Thymus (tissue), 11 donors: ENCODE measurements around the gene AZGP1. TPM values are rescaled to one million over a fixed set of nuclear protein-coding genes. Genes with fewer than 3 reads are reported as not detected.
"Not testable (repeated sequence)": the region's sequence is repeated elsewhere in the genome, so short reads cannot be mapped to it uniquely, and the experiment has no call there.

Experiments used
- DNase-seq, 9 donors: peaks; one replicate each; pipeline ENCODE4 v3.0.0-alpha.2; 2013; ENCODE audit warnings: low spot score in 9 of 9, low read depth in 6 of 9, missing footprints in 1 of 9
- H3K27ac ChIP-seq, 2 donors: one replicate each; pipeline ENCODE4 v1.5.1; 2013; ENCODE audit warnings: control low read depth in 1 of 2, low read depth in 1 of 2, low read length in 1 of 2, mild to moderate bottlenecking in 1 of 2, moderate library complexity in 1 of 2
- H3K27me3 ChIP-seq, 2 donors: one replicate each; pipeline ENCODE4 v1.5.1; 2013; ENCODE audit warnings: low read length in 1 of 2; ENCODE audit not compliant: control insufficient read depth in 2 of 2, insufficient read depth in 1 of 2
- H3K36me3 ChIP-seq, 2 donors: one replicate each; pipeline ENCODE4 v1.5.1; 2013; ENCODE audit warnings: low read length in 1 of 2, mild to moderate bottlenecking in 1 of 2, moderate library complexity in 1 of 2; ENCODE audit not compliant: control insufficient read depth in 2 of 2, insufficient read depth in 2 of 2
- H3K4me1 ChIP-seq, 2 donors: one replicate each; pipeline ENCODE4 v1.5.1; 2013; ENCODE audit warnings: low read length in 2 of 2; ENCODE audit not compliant: control insufficient read depth in 2 of 2, insufficient read depth in 2 of 2
- H3K4me3 ChIP-seq, 2 donors: one replicate each; pipeline ENCODE4 v1.5.1; 2013; ENCODE audit warnings: low read length in 2 of 2, control low read depth in 1 of 2, mild to moderate bottlenecking in 1 of 2
- H3K9me3 ChIP-seq, 2 donors: one replicate each; pipeline ENCODE4 v1.5.1; 2013; ENCODE audit warnings: low read length in 1 of 2, mild to moderate bottlenecking in 1 of 2; ENCODE audit not compliant: control insufficient read depth in 2 of 2, insufficient read depth in 1 of 2
- WGBS: extraction: QIAGEN DNeasy Blood & Tissue Kit; methylation state at CpG from one replicate; pipeline ENCODE4 v1.1.7; 2013; 5-methylcytosine and 5-hydroxymethylcytosine counted together
- polyA plus RNA-seq: library from polyadenylated mRNA; stranded (reverse); fragments of 200-250 nt; gene quantifications from one replicate; pipeline ENCODE4 v1.2.3, GENCODE V29; 2013
- total RNA-seq: library from RNA; stranded (reverse); fragments of 120-200 nt; gene quantifications from one replicate; pipeline ENCODE4 v1.2.4, GENCODE V29; 2013
- donor health status: healthy.

The AZGP1 gene
- total and polyA plus RNA-seq, 2 donors, result 0.76 to 4.7 TPM

GRCh38 chr7:99971242-99971641, 4.6 kb downstream of the AZGP1 start:
- H3K4me3 ChIP-seq, result no peak overlapping the region
- no peaks in the 10 kb centered on the region for H3K9me3 ChIP-seq
- 90% methylated on average over 4 of the region's 4 CpGs for WGBS
- no peak overlapping the region for H3K27ac ChIP-seq
- DNase-seq, result no peak
- H3K4me1 ChIP-seq, result no peaks in the 10 kb centered on the region
- H3K36me3 ChIP-seq, result no peaks in the 10 kb centered on the region
- peaks cover 0 to 5% of the 10 kb centered on the region in 2 donors for H3K27me3 ChIP-seq

- not testable (repeated sequence) for H3K27ac ChIP-seq, H3K9me3 ChIP-seq, H3K4me3 ChIP-seq, H3K36me3 ChIP-seq, DNase-seq, H3K27me3 ChIP-seq, H3K4me1 ChIP-seq
- 39% methylated on average over 1 of the region's 1 CpG for WGBS
Observed at GRCh38 chr7:99969813-99970212, 6.0 kb downstream of the AZGP1 start.

- Histone ChIP-seq H3K36me3 (no peaks in the 10 kb centered on the region), H3K27me3 (peaks cover 0 to 5% of the 10 kb centered on the region in 2 donors), H3K9me3 (no peaks in the 10 kb centered on the region), H3K4me1 (no peaks in the 10 kb centered on the region), H3K27ac (no peak overlapping the region), H3K4me3 (no peak overlapping the region)
- WGBS, result 94% methylated on average over 3 of the region's 3 CpGs
- DNase-seq, result no peak
Observed at GRCh38 chr7:99969298-99969697, 6.5 kb downstream of the AZGP1 start.

- no peak overlapping the region for H3K4me3 ChIP-seq
- 79% methylated on average over 9 of the region's 9 CpGs for WGBS
- H3K36me3 ChIP-seq, result no peaks in the 10 kb centered on the region
- no peak for DNase-seq
- peaks cover 2 to 16% of the 10 kb centered on the region in 2 donors for H3K27me3 ChIP-seq
- H3K4me1 ChIP-seq, result no peaks in the 10 kb centered on the region
- H3K27ac ChIP-seq, result no peak overlapping the region
- H3K9me3 ChIP-seq, result no peaks in the 10 kb centered on the region
Observed at GRCh38 chr7:99958564-99959227, 17.1 kb downstream of the AZGP1 start.

GRCh38 chr7:99955247-99955646, 20.6 kb downstream of the AZGP1 start:
- no peaks in the 10 kb centered on the region for H3K4me1 ChIP-seq
- H3K36me3 ChIP-seq, result no peaks in the 10 kb centered on the region
- peaks cover 2 to 5% of the 10 kb centered on the region in 2 donors for H3K27me3 ChIP-seq
- H3K27ac ChIP-seq, result no peak overlapping the region
- 95% methylated on average over 6 of the region's 6 CpGs for WGBS
- no peak for DNase-seq
- H3K9me3 ChIP-seq, result no peaks in the 10 kb centered on the region
- no peak overlapping the region for H3K4me3 ChIP-seq

- 95% methylated on average over 7 of the region's 7 CpGs for WGBS
- H3K27me3 ChIP-seq, H3K4me3 ChIP-seq, H3K4me1 ChIP-seq, H3K36me3 ChIP-seq, H3K9me3 ChIP-seq, H3K27ac ChIP-seq, DNase-seq: not testable (repeated sequence)
Observed at GRCh38 chr7:99954643-99955042, 21.2 kb downstream of the AZGP1 start.

GRCh38 chr7:99953649-99954048, 22.2 kb downstream of the AZGP1 start:
- Histone ChIP-seq H3K4me3 (no peak overlapping the region), H3K4me1 (no peaks in the 10 kb centered on the region), H3K27ac (no peak overlapping the region), H3K27me3 (peaks cover 0 to 2% of the 10 kb centered on the region in 2 donors), H3K9me3 (no peaks in the 10 kb centered on the region), H3K36me3 (no peaks in the 10 kb centered on the region)
- WGBS, result 85% methylated on average over 3 of the region's 3 CpGs
- DNase-seq, result no peak

- 89% methylated on average over 4 of the region's 4 CpGs for WGBS
- H3K9me3 ChIP-seq, DNase-seq, H3K36me3 ChIP-seq, H3K27me3 ChIP-seq, H3K4me3 ChIP-seq, H3K4me1 ChIP-seq, H3K27ac ChIP-seq: not testable (repeated sequence)
Observed at GRCh38 chr7:99952649-99953048, 23.2 kb downstream of the AZGP1 start.

GRCh38 chr7:99950819-99951218, 25.0 kb downstream of the AZGP1 start:
- H3K4me1 ChIP-seq, H3K36me3 ChIP-seq, DNase-seq, H3K9me3 ChIP-seq, H3K4me3 ChIP-seq, H3K27me3 ChIP-seq, H3K27ac ChIP-seq: not testable (repeated sequence)
- WGBS, result 97% methylated on average over 6 of the region's 6 CpGs
